SKM-1 treated with dmso at 0.1 percent for 144 hours (cell line): ENCODE results near the gene LCORL.
"Not testable (repeated sequence)": the region's sequence is repeated elsewhere in the genome, so short reads cannot be mapped to it uniquely, and the experiment has no call there.

Experiments used
- DNase-seq: peaks from one replicate; lab custom pipeline; 2025; ENCODE audit not compliant: unreplicated experiment; lab: John Stamatoyannopoulos, UW

The LCORL gene

GRCh38 chr4:18021720-18022571, at the start of gene LCORL:
Gene LCORL (minus strand): TSS chr4:18021755. CDS start chr4:18021751, 4 bp downstream.
- DNase-seq = peak; percentile 92

- no peak for DNase-seq
Measured at GRCh38 chr4:18069810-18070209, 48.3 kb upstream of the LCORL start.

GRCh38 chr4:18067031-18067430, 45.5 kb upstream of the LCORL start:
- no peak for DNase-seq

GRCh38 chr4:18063079-18063478, 41.5 kb upstream of the LCORL start:
- no peak for DNase-seq

GRCh38 chr4:18057821-18058533, 36.4 kb upstream of the LCORL start:
- DNase-seq = no peak

GRCh38 chr4:18056030-18056429, 34.5 kb upstream of the LCORL start:
- no peak for DNase-seq

GRCh38 chr4:18052158-18052557, 30.6 kb upstream of the LCORL start:
- DNase-seq = no peak

GRCh38 chr4:18051281-18051680, 29.7 kb upstream of the LCORL start:
- DNase-seq = no peak

- DNase-seq = no peak
Measured at GRCh38 chr4:18050448-18050847, 28.9 kb upstream of the LCORL start.

- DNase-seq = no peak
Measured at GRCh38 chr4:18049446-18049845, 27.9 kb upstream of the LCORL start.

GRCh38 chr4:18042754-18043153, 21.2 kb upstream of the LCORL start:
- no peak for DNase-seq

GRCh38 chr4:18042012-18042411, 20.5 kb upstream of the LCORL start:
- DNase-seq = no peak

- no peak for DNase-seq
Measured at GRCh38 chr4:18041114-18041513, 19.6 kb upstream of the LCORL start.

GRCh38 chr4:18039113-18039512, 17.6 kb upstream of the LCORL start:
- DNase-seq = peak; percentile 31

- DNase-seq = not testable (repeated sequence)
Measured at GRCh38 chr4:18036369-18036768, 14.8 kb upstream of the LCORL start.

- no peak for DNase-seq
Measured at GRCh38 chr4:18034099-18034498, 12.5 kb upstream of the LCORL start.

- peak; percentile 16 for DNase-seq
Measured at GRCh38 chr4:18033111-18034085, 11.8 kb upstream of the LCORL start.

GRCh38 chr4:18025288-18025687, 3.7 kb upstream of the LCORL start:
- no peak for DNase-seq

- DNase-seq = no peak
Measured at GRCh38 chr4:18022572-18023050, 1.1 kb upstream of the LCORL start.

- DNase-seq = no peak
Measured at GRCh38 chr4:18021470-18021719, 160 bp downstream of the LCORL start.
